Cortex of kidney (tissue), 1 donor: ENCODE results near the gene SYTL5.

Source experiments
- DNase-seq: peaks from one replicate; lab custom pipeline; 2025; lab: John Stamatoyannopoulos, UW

SYTL5 gene

DNA sequence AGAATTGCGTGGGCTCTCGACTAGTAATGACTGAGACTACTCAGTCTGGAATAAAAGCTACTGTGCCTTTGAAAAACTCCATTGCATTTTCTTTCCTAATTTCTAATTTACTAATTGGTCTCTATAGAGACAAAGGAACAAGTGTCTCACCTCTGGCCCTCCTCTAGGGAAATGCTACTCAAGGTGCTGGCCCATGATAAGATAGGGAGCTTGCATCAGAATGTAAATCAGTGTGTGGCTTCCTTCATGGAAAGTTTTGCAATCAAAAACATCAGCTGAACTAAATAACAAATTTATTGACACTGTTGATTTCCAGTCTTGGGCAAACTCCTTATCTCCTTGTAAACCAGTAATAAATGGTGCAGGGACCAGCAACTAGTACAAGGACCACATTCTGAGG lies 132.5 kb downstream of the SYTL5 start:
- no peak for DNase-seq

DNA sequence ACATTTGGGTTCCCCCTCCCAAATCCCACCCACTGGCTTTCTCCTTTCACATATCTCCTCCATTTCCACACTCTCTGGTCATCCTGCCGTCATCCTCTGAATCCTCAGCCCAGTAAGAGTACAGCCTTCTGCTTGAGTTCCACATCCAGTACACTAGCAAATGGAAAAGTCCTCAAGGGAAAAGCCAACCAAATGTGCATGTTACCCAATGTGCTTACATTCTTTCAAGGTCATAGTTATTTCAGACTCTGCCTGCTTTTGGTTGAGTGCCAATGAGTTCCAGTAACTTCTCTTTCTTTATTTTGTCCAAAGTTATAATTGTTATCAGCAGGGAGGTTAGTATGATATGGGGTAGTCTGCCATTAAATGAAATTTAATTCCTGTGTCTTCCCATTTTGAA lies 136.3 kb downstream of the SYTL5 start:
- no peak for DNase-seq

DNA sequence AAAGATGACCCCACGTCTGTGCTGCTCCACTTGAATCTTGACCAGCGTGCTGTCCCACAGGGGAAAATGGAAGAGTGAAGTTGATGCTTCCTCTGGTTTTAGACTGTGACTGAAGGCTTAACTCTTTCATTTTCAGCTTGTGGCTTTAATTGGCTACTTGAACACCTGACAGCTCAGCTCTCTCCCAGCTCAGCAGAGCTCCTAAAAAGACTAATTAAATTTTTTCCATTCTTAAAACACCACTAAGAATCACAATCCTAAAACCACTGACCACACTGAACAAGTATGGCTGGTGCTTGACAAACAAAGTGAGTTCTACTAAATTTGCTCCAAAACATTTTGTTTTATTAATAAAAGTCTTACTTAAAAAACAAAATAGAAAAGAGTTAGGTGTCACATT lies 142.7 kb downstream of the SYTL5 start:
- no peak for DNase-seq

DNA sequence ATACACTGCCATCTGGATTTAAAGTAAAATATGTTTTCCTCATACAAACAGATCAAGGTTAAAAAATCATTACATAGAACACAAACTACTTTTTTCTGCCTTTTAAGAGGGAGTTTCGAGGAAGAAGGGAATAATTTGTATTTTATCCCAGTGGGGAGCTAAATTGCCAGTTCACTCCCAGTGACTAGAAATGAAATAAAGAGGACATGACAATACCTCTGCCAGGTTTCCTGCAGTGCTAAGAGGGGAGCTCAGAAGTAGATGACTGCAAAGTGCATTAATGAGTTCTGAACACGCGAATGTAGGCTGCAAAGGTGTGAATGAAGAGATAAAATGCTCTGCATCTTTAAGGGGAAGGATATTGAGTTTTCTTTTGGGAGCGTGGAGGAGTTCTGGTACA lies 144.6 kb downstream of the SYTL5 start:
- DNase-seq: no peak

GRCh38 chrX:38151441-38151840 lies 145.1 kb downstream of the SYTL5 start:
- DNase-seq: no peak

DNA sequence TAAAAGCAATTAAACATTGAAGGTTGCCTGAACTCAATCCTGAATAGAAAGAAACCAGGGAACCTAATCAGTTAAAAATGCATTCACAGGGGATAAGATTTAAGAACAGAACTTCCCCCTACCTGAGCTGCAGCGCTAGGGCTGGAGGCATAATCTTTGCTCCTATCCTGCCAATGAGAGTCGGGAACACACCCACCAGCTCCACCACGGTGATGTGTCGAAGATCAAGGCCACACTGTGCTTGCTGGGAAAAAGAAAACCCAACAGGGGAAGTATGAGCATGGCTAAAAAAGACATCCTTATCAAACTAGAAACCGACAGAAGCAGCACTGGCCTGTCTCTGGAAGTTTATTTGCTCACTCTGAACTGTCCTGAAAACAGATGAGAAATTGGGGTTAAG lies 148.0 kb downstream of the SYTL5 start:
- no peak for DNase-seq

DNA sequence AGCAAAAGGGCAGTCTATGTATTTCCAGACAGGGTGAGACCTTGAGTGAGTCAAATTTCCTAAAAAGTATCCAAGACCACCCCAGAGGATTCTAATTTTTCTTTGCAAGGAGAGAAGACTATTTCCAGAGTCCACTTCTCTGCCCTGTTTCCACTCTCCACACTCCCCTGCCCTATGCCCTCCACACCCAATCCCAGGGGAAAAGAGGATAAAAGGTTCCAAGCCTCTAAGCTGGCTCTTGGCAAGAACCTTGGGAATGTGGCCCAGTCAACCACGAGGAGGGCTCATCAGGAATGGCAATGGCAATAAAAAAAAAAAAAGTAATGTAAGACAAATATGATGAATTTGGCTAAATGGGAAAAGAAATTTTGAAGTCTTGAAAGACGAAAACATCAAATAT lies 148.5 kb downstream of the SYTL5 start:
- DNase-seq: no peak

GRCh38 chrX:38156838-38157237 lies 150.5 kb downstream of the SYTL5 start:
- no peak for DNase-seq

GRCh38 chrX:38163193-38163592 lies 156.8 kb downstream of the SYTL5 start:
- DNase-seq: no peak

- no peak for DNase-seq
Observed at GRCh38 chrX:38165023-38165422, 158.7 kb downstream of the SYTL5 start.

- no peak for DNase-seq
Observed at GRCh38 chrX:38166478-38167083, 160.2 kb downstream of the SYTL5 start.

GRCh38 chrX:38170556-38170955 lies 164.2 kb downstream of the SYTL5 start:
- DNase-seq: no peak

DNA sequence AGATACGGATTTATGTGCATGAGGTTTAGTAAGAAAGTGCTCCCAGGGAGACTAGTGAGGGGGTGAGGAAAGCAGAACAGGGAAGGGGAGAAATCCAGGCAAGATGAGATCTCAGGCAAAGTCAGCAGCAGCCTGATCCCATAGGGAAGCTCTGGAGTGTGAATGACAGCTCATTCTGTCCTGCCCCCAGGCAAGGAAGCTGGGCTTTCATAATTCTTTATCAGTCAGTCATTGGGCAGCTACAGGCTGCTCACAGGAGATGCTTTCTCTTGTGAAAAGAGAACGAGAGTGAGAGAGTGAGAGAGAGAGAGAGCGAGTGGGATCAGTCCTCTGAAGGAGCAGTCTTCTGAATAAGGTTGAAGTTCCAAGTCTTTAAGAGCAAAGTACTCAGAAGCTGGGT lies 166.2 kb downstream of the SYTL5 start:
- no peak for DNase-seq

- no peak for DNase-seq
Observed at GRCh38 chrX:38175139-38175538, 168.8 kb downstream of the SYTL5 start.

- no peak for DNase-seq
Observed at GRCh38 chrX:38178396-38178795, 172.0 kb downstream of the SYTL5 start.
